CD4-positive, alpha-beta T cell (primary cell): ENCODE results near the gene GRK3. TPM values are rescaled to one million over a fixed set of nuclear protein-coding genes. Genes with fewer than 3 reads are reported as not detected.

ENCODE experiments used
- ATAC-seq: fragments of 200-7000 bp; cut with Tn5 transposase; one replicate; pipeline ENCODE4 v1.10.0; 2022; ENCODE audit warnings: mild to moderate bottlenecking; ENCODE audit not compliant: poor library complexity
- CTCF ChIA-PET: fragments of 350-600 bp; sonication (Branson Sonifier 250); formaldehyde crosslinking; loops from one replicate; lab custom pipeline; 2021; ENCODE audit warnings: antibody characterized with exemption, inconsistent platforms; lab: Charles Lee
- POLR2A ChIA-PET: fragments of 350-600 bp; sonication (Branson Sonifier 250); formaldehyde crosslinking; loops from one replicate; lab custom pipeline; 2021; ENCODE audit warnings: antibody characterized with exemption, inconsistent platforms; lab: Charles Lee
- DNase-seq, 14 experiments: peaks; one replicate each; pipeline ENCODE4 v3.0.0-alpha.2; 2013 to 2020; ENCODE audit warnings: mixed read lengths in 2 of 14
- H3K27ac ChIP-seq, 2 donors: one replicate each; pipeline versions ENCODE4 v1.5.1 to v1.7.0; 2013; ENCODE audit warnings: low read length in 2 of 2, low read depth in 1 of 2, mild to moderate bottlenecking in 1 of 2
- H3K27me3 ChIP-seq, 2 experiments: 1 replicate in 1 of 2; 2 replicates in 1 of 2; pipeline versions ENCODE4 v1.6.1 to v1.7.0; 2013; ENCODE audit warnings: low read length in 2 of 2, control low read depth in 1 of 2, mild to moderate bottlenecking in 1 of 2, moderate library complexity in 1 of 2; ENCODE audit not compliant: insufficient read depth in 2 of 2, control insufficient read depth in 1 of 2
- H3K36me3 ChIP-seq: one replicate; pipeline ENCODE4 v1.6.1; 2013; ENCODE audit warnings: low read length, control low read depth; ENCODE audit not compliant: insufficient read depth
- H3K4me1 ChIP-seq: one replicate; pipeline ENCODE4 v1.6.1; 2013; ENCODE audit warnings: low read length, control low read depth; ENCODE audit not compliant: insufficient read depth
- H3K4me3 ChIP-seq: one replicate; pipeline ENCODE4 v1.5.1; 2013; ENCODE audit warnings: mild to moderate bottlenecking, low read length, moderate library complexity
- H3K9me3 ChIP-seq, 2 experiments: 1 replicate in 1 of 2; 2 replicates in 1 of 2; pipeline versions ENCODE4 v1.6.1 to v1.7.0; 2013; ENCODE audit warnings: low read length in 2 of 2, mild to moderate bottlenecking in 2 of 2, control low read depth in 1 of 2, moderate library complexity in 1 of 2; ENCODE audit not compliant: control insufficient read depth in 1 of 2, insufficient read depth in 1 of 2
- H3K27ac Mint-ChIP-seq: one replicate; pipeline ENCODE4 v1.8.0; 2020; ENCODE audit warnings: mixed read lengths
- H3K27me3 Mint-ChIP-seq: one replicate; pipeline ENCODE4 v1.8.0; 2021; ENCODE audit warnings: mixed read lengths
- H3K36me3 Mint-ChIP-seq: one replicate; pipeline ENCODE4 v1.8.0; 2021; ENCODE audit warnings: low read depth, mixed read lengths
- H3K4me1 Mint-ChIP-seq: one replicate; pipeline ENCODE4 v1.8.0; 2021; ENCODE audit warnings: low read depth, mixed read lengths
- H3K4me3 Mint-ChIP-seq: one replicate; pipeline ENCODE4 v1.8.0; 2020; ENCODE audit warnings: mild to moderate bottlenecking, mixed read lengths
- H3K9me3 Mint-ChIP-seq: one replicate; pipeline ENCODE4 v1.8.0; 2020; ENCODE audit warnings: mixed read lengths
- CTCF ChIP-seq: fragments of 200-600 bp; IDR thresholded peaks from one replicate; pipeline ENCODE4 v1.8.0; 2022; ENCODE audit warnings: antibody characterized with exemption, mild to moderate bottlenecking
- intact Hi-C, 2 experiments: fragments of 100-400 bp; cut with DNase I in 1 of 2; cut with micrococcal nuclease in 1 of 2; formaldehyde crosslinking; loops; one replicate each; pipeline versions ENCODE4 v1.15.1 to v1.9.0; 2023 to 2025; cut with DNase I, micrococcal nuclease
- total RNA-seq, 174 experiments: library from RNA in 2 of 174; stranded (reverse) in 2 of 174; gene quantifications; one replicate each; pipeline ENCODE4 v1.2.3 and lab custom pipeline; 2021 to 2026

The GRK3 gene
- total RNA-seq, 2 experiments from 2014 or later, result 1.7 to 2.0 TPM

GRCh38 chr22:25760294-25760693 is 195.8 kb downstream of the GRK3 start:
- Mint-ChIP-seq H3K27ac (no peak overlapping the region), H3K4me1 (no peaks in the 10 kb centered on the region), H3K27me3 (no peaks in the 10 kb centered on the region), H3K4me3 (no peak overlapping the region), H3K36me3 (no peaks in the 10 kb centered on the region), H3K9me3 (no peaks in the 10 kb centered on the region)
- Histone ChIP-seq H3K27ac (no peak overlapping the region), H3K27me3 (peaks cover 0 to 3% of the 10 kb centered on the region in 2 experiments), H3K9me3 (no peaks in the 10 kb centered on the region), H3K4me3 (no peak overlapping the region), H3K36me3 (no peaks in the 10 kb centered on the region), H3K4me1 (no peaks in the 10 kb centered on the region)
- POLR2A ChIA-PET, result no interaction called here
- intact Hi-C loops, result no loop called here
- TF ChIP-seq CTCF, result no peak
- ATAC-seq (no peak), DNase-seq (no peak)
- CTCF ChIA-PET, result no interaction called here

GRCh38 chr22:25760848-25761595 is 196.5 kb downstream of the GRK3 start:
- Mint-ChIP-seq H3K4me1 (no peaks in the 10 kb centered on the region), H3K27ac (no peak overlapping the region), H3K9me3 (peaks cover 3% of the 10 kb centered on the region), H3K4me3 (no peak overlapping the region), H3K36me3 (no peaks in the 10 kb centered on the region), H3K27me3 (no peaks in the 10 kb centered on the region)
- ChIA-PET CTCF (no interaction called here), POLR2A (no interaction called here)
- H3K4me3 ChIP-seq, result no peak overlapping the region
- H3K27ac ChIP-seq, result no peak overlapping the region
- ATAC-seq (no peak), DNase-seq (no peak)
- no peak for TF ChIP-seq CTCF
- intact Hi-C loops, result no loop called here
- H3K4me1 ChIP-seq, result no peaks in the 10 kb centered on the region
- H3K27me3 ChIP-seq, result peaks cover 0 to 3% of the 10 kb centered on the region in 2 experiments
- peaks cover 3 to 4% of the 10 kb centered on the region in 2 experiments for H3K9me3 ChIP-seq
- H3K36me3 ChIP-seq, result no peaks in the 10 kb centered on the region

GRCh38 chr22:25762147-25762546 is 197.7 kb downstream of the GRK3 start:
- POLR2A ChIA-PET, result no interaction called here
- Histone ChIP-seq H3K36me3 (no peaks in the 10 kb centered on the region), H3K27ac (no peak overlapping the region), H3K27me3 (peaks cover 0 to 3% of the 10 kb centered on the region in 2 experiments), H3K9me3 (peaks cover 8 to 13% of the 10 kb centered on the region in 2 experiments), H3K4me3 (no peak overlapping the region), H3K4me1 (no peaks in the 10 kb centered on the region)
- intact Hi-C loops, result no loop called here
- CTCF ChIA-PET, result no interaction called here
- Mint-ChIP-seq H3K27me3 (no peaks in the 10 kb centered on the region), H3K9me3 (peaks cover 8% of the 10 kb centered on the region), H3K36me3 (no peaks in the 10 kb centered on the region), H3K4me1 (no peaks in the 10 kb centered on the region), H3K4me3 (no peak overlapping the region), H3K27ac (no peak overlapping the region)
- ATAC-seq, result no peak
- no peak for DNase-seq
- no peak for TF ChIP-seq CTCF
